ENCODE data around the gene SLMAP. TPM values are rescaled to one million over a fixed set of nuclear protein-coding genes. Genes with fewer than 3 reads are reported as not detected.

Gene SLMAP
- polyA plus RNA-seq, 2 of the 4 experiments (the other 2 are of a cell fraction): 15.2 to 33.1 TPM

GRCh38 chr3:57971975-57972374 lies 215.9 kb downstream of the SLMAP start:
- POLR2A ChIA-PET: no interaction called here
- peak overlapping the region; percentile 92 to 98 for H3K27ac ChIP-seq
- no peak for FAIRE-seq

DNA sequence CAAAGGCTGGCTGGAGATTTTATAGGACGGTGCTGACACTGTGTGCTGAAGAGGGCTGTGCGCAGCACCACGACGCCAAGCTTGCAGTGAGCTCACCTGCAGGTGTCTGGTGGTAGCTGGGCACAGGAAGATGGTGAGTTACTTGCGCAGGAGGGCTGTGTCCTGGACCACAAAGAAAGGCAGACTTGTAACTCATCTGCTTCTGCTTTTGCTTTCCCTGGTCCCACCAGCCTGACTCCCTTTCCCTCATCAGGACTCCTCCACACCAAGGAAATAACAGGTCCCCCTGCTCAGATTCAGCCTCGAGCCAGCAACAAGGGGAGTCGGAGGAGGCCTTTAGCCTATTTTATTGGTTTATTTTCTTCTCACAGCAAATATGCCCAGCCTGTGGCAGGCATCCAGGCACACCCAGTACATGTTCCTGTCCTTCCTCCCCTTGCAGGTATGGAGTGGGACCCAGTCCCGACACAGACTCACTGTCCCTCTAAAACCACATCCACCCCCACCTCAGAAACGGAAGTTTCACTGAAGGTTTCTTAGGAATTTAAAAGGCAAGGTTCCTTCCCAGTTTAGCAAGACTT lies 216.5 kb downstream of the SLMAP start:
- peak overlapping the region; percentile 92 to 98 for H3K27ac ChIP-seq
- 10% methylated on average over 9 of the region's 9 CpGs for WGBS (ENCODE audit: missing lambda C conversion rate)
- DNase-seq (ENCODE audit: low read depth in 1 of 2, low spot score in 1 of 2) (peak in 1 of 2 experiments; percentile 73), ATAC-seq (peak; percentile 17 to 20; a peak in 5 of 6 replicates), FAIRE-seq (no peak)
- ChIA-PET POLR2A (no interaction called here), CTCF (interaction anchor here (1.0 to 1.6 kb wide), 4 partner anchors 9 to 102 kb away, joined by 3 to 7 read pairs (median 4); partner anchors contain the start of gene FLNB)
- H3K9me3 ChIP-seq: no peaks in the 10 kb centered on the region
- no peak overlapping the region for H3K4me3 ChIP-seq
- H3K4me1 ChIP-seq: peaks cover 89% of the 10 kb centered on the region
- H3K4me2 ChIP-seq: peak overlapping the region; percentile 62
- no peak for TF ChIP-seq HOXB5 (CRISPR knock-in tag; IDR thresholded peaks at IDR 0.05)
- no peak for TF ChIP-seq RAD21 (conservative IDR thresholded peaks at IDR 0.05 in 1 of 2, IDR thresholded peaks at IDR 0.05 in 1 of 2)
- no peak for TF ChIP-seq FOSL2 (IDR thresholded peaks at IDR 0.05)
- no peak for TF ChIP-seq FOSL2 (CRISPR knock-in tag; IDR thresholded peaks at IDR 0.05)
- TF ChIP-seq TFCP2L1 (CRISPR knock-in tag; IDR thresholded peaks at IDR 0.05): no peak
- TF ChIP-seq E2F6 (IDR thresholded peaks at IDR 0.05; ENCODE audit: borderline replicate concordance, low read depth): peak; percentile 31; the same call in 1 of the 2 replicates
- TF ChIP-seq CTCF (IDR thresholded peaks at IDR 0.05): no peak
- no peak for TF ChIP-seq HOXA7 (CRISPR knock-in tag; IDR thresholded peaks at IDR 0.05)
- TF ChIP-seq, protein P1, sequence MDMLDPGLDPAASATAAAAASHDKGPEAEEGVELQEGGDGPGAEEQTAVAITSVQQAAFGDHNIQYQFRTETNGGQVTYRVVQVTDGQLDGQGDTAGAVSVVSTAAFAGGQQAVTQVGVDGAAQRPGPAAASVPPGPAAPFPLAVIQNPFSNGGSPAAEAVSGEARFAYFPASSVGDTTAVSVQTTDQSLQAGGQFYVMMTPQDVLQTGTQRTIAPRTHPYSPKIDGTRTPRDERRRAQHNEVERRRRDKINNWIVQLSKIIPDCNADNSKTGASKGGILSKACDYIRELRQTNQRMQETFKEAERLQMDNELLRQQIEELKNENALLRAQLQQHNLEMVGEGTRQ (IDR thresholded peaks at IDR 0.05): no peak
- no peak for TF ChIP-seq ZNF302 (CRISPR knock-in tag; IDR thresholded peaks at IDR 0.05)

More at GRCh38 chr3:57971975-57972374, 215.9 kb downstream of the SLMAP start:
- TF ChIP-seq EHF (CRISPR knock-in tag; IDR thresholded peaks at IDR 0.05): no peak
- no peak for TF ChIP-seq CEBPB (IDR thresholded peaks at IDR 0.05)
- TF ChIP-seq POLR2A (IDR thresholded peaks at IDR 0.05; ENCODE audit: low read length): no peak
- TF ChIP-seq FOSL2 (IDR thresholded peaks at IDR 0.05): no peak
- TF ChIP-seq FOSL2 (CRISPR knock-in tag; IDR thresholded peaks at IDR 0.05): no peak
- TF ChIP-seq ELK1 (IDR thresholded peaks at IDR 0.05; ENCODE audit: low read depth, low read length): no peak
- TF ChIP-seq CTCF (IDR thresholded peaks at IDR 0.05): no peak
- TF ChIP-seq TP53 (CRISPR knock-in tag; IDR thresholded peaks at IDR 0.05): no peak
- no peak for TF ChIP-seq SREBF2 (IDR thresholded peaks at IDR 0.05)
- no peak for TF ChIP-seq CHD4 (IDR thresholded peaks at IDR 0.05; ENCODE audit: borderline replicate concordance)
- no peak for TF ChIP-seq NFE2L2 (conservative IDR thresholded peaks at IDR 0.05; ENCODE audit: low read length)
- no peak for TF ChIP-seq POLR2AphosphoS2 (conservative IDR thresholded peaks at IDR 0.05; ENCODE audit: low read length)
- no peak for TF ChIP-seq REST (IDR thresholded peaks at IDR 0.05)
- Histone ChIP-seq H3K4me1 (peaks cover 89% of the 10 kb centered on the region), H3K9me3 (no peaks in the 10 kb centered on the region), H3K4me2 (peak overlapping the region; percentile 62), H3K4me3 (no peak overlapping the region)
- DNase-seq (ENCODE audit: low read depth in 1 of 2, low spot score in 1 of 2): no peak
- CTCF ChIA-PET: interaction anchor here (1.0 to 1.6 kb wide), 4 partner anchors 9 to 103 kb away, joined by 3 to 7 read pairs (median 4); partner anchors contain the start of gene FLNB
- ATAC-seq: no peak
- WGBS (ENCODE audit: missing lambda C conversion rate): 21% methylated on average over 4 of the region's 4 CpGs
